IgD-negative memory B cell (primary cell): Measurements from ENCODE around the gene C22orf39. TPM values are rescaled to one million over a fixed set of nuclear protein-coding genes. Genes with fewer than 3 reads are reported as not detected.

Experiments
- H3K27ac Mint-ChIP-seq, 3 donors: one replicate each; pipeline ENCODE4 v1.8.0; 2020 to 2022; ENCODE audit warnings: mild to moderate bottlenecking in 3 of 3, mixed read lengths in 3 of 3, moderate library complexity in 1 of 3
- H3K27me3 Mint-ChIP-seq: one replicate; pipeline ENCODE4 v1.8.0; 2021; ENCODE audit warnings: mixed read lengths
- H3K36me3 Mint-ChIP-seq: one replicate; pipeline ENCODE4 v1.8.0; 2020; ENCODE audit warnings: mild to moderate bottlenecking, mixed read lengths
- H3K4me1 Mint-ChIP-seq, 3 donors: one replicate each; pipeline ENCODE4 v1.8.0; 2020 to 2022; ENCODE audit warnings: mixed read lengths in 3 of 3, mild to moderate bottlenecking in 1 of 3
- H3K4me3 Mint-ChIP-seq, 4 donors: one replicate each; pipeline ENCODE4 v1.8.0; 2020 to 2022; ENCODE audit warnings: mild to moderate bottlenecking in 4 of 4, mixed read lengths in 4 of 4, moderate library complexity in 3 of 4
- H3K9me3 Mint-ChIP-seq, 3 donors: one replicate each; pipeline ENCODE4 v1.8.0; 2020 to 2021; ENCODE audit warnings: mixed read lengths in 3 of 3, mild to moderate bottlenecking in 1 of 3
- polyA plus RNA-seq: library from polyadenylated mRNA; unstranded; fragments of 300-500 nt; fragmentation: Illumina TruSeq; gene quantifications from one replicate; pipeline ENCODE4 v1.2.3, GENCODE V29; 2021

Gene C22orf39
- polyA plus RNA-seq, 1 donor from 2014 or later, result 49.6 TPM

GRCh38 chr22:19480173-19480568, 32.7 kb upstream of the C22orf39 start:
- Mint-ChIP-seq H3K27me3 (no peaks in the 10 kb centered on the region), H3K27ac (peak overlapping the region in 1 of 3 donors; percentile 99), H3K36me3 (no peaks in the 10 kb centered on the region), H3K4me1 (peaks cover 21 to 31% (median 22%) of the 10 kb centered on the region in 3 donors), H3K9me3 (no peaks in the 10 kb centered on the region), H3K4me3 (peak overlapping the region; percentile 90 to 99 (median 96))

- H3K36me3 Mint-ChIP-seq, result no peaks in the 10 kb centered on the region
- H3K4me1 Mint-ChIP-seq, result peaks cover 21 to 31% (median 22%) of the 10 kb centered on the region in 3 donors
- H3K4me3 Mint-ChIP-seq, result peak within 1 kb of the TSS; percentile 90 to 99 (median 96)
- H3K27ac Mint-ChIP-seq, result peak within 1 kb of the TSS; percentile 99 to 100 (median 100)
- no peaks in the 10 kb centered on the region for H3K9me3 Mint-ChIP-seq
- H3K27me3 Mint-ChIP-seq, result no peaks in the 10 kb centered on the region
Observed at GRCh38 chr22:19479355-19480172, 32.1 kb upstream of the C22orf39 start, which contains the start of gene CDC45. TSS of gene CDC45 (plus strand) at chr22:19479920. CDS start at chr22:19479969, 49 bp downstream.

GRCh38 chr22:19478901-19479354, 31.4 kb upstream of the C22orf39 start, which contains the start of gene UFD1:
TSS of gene UFD1 (minus strand) at chr22:19479193. CDS start at chr22:19479085, 108 bp downstream.
- no peaks in the 10 kb centered on the region for H3K27me3 Mint-ChIP-seq
- H3K9me3 Mint-ChIP-seq, result no peaks in the 10 kb centered on the region

GRCh38 chr22:19478045-19478900, 30.8 kb upstream of the C22orf39 start:
- Mint-ChIP-seq H3K9me3 (no peaks in the 10 kb centered on the region), H3K4me1 (peaks cover 21 to 31% (median 22%) of the 10 kb centered on the region in 3 donors), H3K27ac (peak overlapping the region; percentile 14 to 100 (median 99)), H3K36me3 (no peaks in the 10 kb centered on the region), H3K4me3 (peak overlapping the region; percentile 75 to 95 (median 92)), H3K27me3 (no peaks in the 10 kb centered on the region)

More at GRCh38 chr22:19478901-19479354, 31.4 kb upstream of the C22orf39 start, which contains the start of gene UFD1:
- Mint-ChIP-seq H3K27ac (peak within 1 kb of the TSS; percentile 99 to 100 (median 100)), H3K4me3 (peak within 1 kb of the TSS; percentile 90 to 99 (median 96)), H3K36me3 (no peaks in the 10 kb centered on the region), H3K4me1 (peaks cover 21 to 31% (median 22%) of the 10 kb centered on the region in 3 donors)

- Mint-ChIP-seq H3K36me3 (no peaks in the 10 kb centered on the region), H3K9me3 (no peaks in the 10 kb centered on the region), H3K4me1 (peaks cover 21 to 31% (median 22%) of the 10 kb centered on the region in 3 donors), H3K4me3 (peak overlapping the region; percentile 75 to 95 (median 92)), H3K27me3 (no peaks in the 10 kb centered on the region), H3K27ac (peak overlapping the region in 2 of 3 donors; percentile 13 to 99)
Observed at GRCh38 chr22:19477321-19478044, 30.0 kb upstream of the C22orf39 start.

GRCh38 chr22:19476023-19476422, 28.5 kb upstream of the C22orf39 start:
- Mint-ChIP-seq H3K27me3 (no peaks in the 10 kb centered on the region), H3K36me3 (no peaks in the 10 kb centered on the region), H3K4me1 (peaks cover 21 to 31% (median 22%) of the 10 kb centered on the region in 3 donors), H3K27ac (no peak overlapping the region), H3K9me3 (no peaks in the 10 kb centered on the region), H3K4me3 (peak overlapping the region in 2 of 4 donors; percentile 47 to 60)

- H3K36me3 Mint-ChIP-seq, result peaks cover under 1% of the 10 kb centered on the region
- H3K4me1 Mint-ChIP-seq, result peaks cover 14 to 21% (median 16%) of the 10 kb centered on the region in 3 donors
- H3K27ac Mint-ChIP-seq, result peak overlapping the region in 1 of 3 donors; percentile 13
- no peaks in the 10 kb centered on the region for H3K27me3 Mint-ChIP-seq
- H3K9me3 Mint-ChIP-seq, result no peaks in the 10 kb centered on the region
- H3K4me3 Mint-ChIP-seq, result peak overlapping the region in 1 of 4 donors; percentile 20
Observed at GRCh38 chr22:19473578-19473977, 26.1 kb upstream of the C22orf39 start.

- H3K27me3 Mint-ChIP-seq, result no peaks in the 10 kb centered on the region
- no peaks in the 10 kb centered on the region for H3K9me3 Mint-ChIP-seq
- H3K27ac Mint-ChIP-seq, result no peak overlapping the region
- H3K4me1 Mint-ChIP-seq, result peaks cover 3 to 11% (median 7%) of the 10 kb centered on the region in 3 donors
- H3K4me3 Mint-ChIP-seq, result no peak overlapping the region
- peaks cover 1% of the 10 kb centered on the region for H3K36me3 Mint-ChIP-seq
Observed at GRCh38 chr22:19472233-19472632, 24.7 kb upstream of the C22orf39 start.

GRCh38 chr22:19471572-19471971, 24.1 kb upstream of the C22orf39 start:
- Mint-ChIP-seq H3K4me1 (peaks cover 0 to 8% (median 4%) of the 10 kb centered on the region in 3 donors), H3K4me3 (no peak overlapping the region), H3K27me3 (no peaks in the 10 kb centered on the region), H3K27ac (no peak overlapping the region), H3K9me3 (no peaks in the 10 kb centered on the region), H3K36me3 (peaks cover 1% of the 10 kb centered on the region)

GRCh38 chr22:19470010-19470409, 22.5 kb upstream of the C22orf39 start:
- H3K9me3 Mint-ChIP-seq, result no peaks in the 10 kb centered on the region
- no peak overlapping the region for H3K4me3 Mint-ChIP-seq
- H3K27ac Mint-ChIP-seq, result no peak overlapping the region
- no peaks in the 10 kb centered on the region for H3K4me1 Mint-ChIP-seq
- H3K27me3 Mint-ChIP-seq, result no peaks in the 10 kb centered on the region
- peaks cover 5% of the 10 kb centered on the region for H3K36me3 Mint-ChIP-seq

- no peaks in the 10 kb centered on the region for H3K4me1 Mint-ChIP-seq
- no peaks in the 10 kb centered on the region for H3K9me3 Mint-ChIP-seq
- H3K27ac Mint-ChIP-seq, result no peak overlapping the region
- H3K4me3 Mint-ChIP-seq, result no peak overlapping the region
- peaks cover 5% of the 10 kb centered on the region for H3K36me3 Mint-ChIP-seq
- no peaks in the 10 kb centered on the region for H3K27me3 Mint-ChIP-seq
Observed at GRCh38 chr22:19469421-19469820, 21.9 kb upstream of the C22orf39 start.

- Mint-ChIP-seq H3K4me1 (no peaks in the 10 kb centered on the region), H3K36me3 (peaks cover 5% of the 10 kb centered on the region), H3K9me3 (no peaks in the 10 kb centered on the region), H3K4me3 (no peak overlapping the region), H3K27ac (no peak overlapping the region), H3K27me3 (no peaks in the 10 kb centered on the region)
Observed at GRCh38 chr22:19467912-19468311, 20.4 kb upstream of the C22orf39 start.

GRCh38 chr22:19466848-19467752, 19.6 kb upstream of the C22orf39 start:
- H3K27me3 Mint-ChIP-seq, result no peaks in the 10 kb centered on the region
- H3K4me1 Mint-ChIP-seq, result no peaks in the 10 kb centered on the region

More at GRCh38 chr22:19466848-19467752, 19.6 kb upstream of the C22orf39 start:
- Mint-ChIP-seq H3K9me3 (no peaks in the 10 kb centered on the region), H3K27ac (no peak overlapping the region), H3K36me3 (peaks cover 5% of the 10 kb centered on the region), H3K4me3 (no peak overlapping the region)
